Left ventricle myocardium inferior (tissue), 1 donor: Measurements from ENCODE around the gene DHRS11. TPM values are rescaled to one million over a fixed set of nuclear protein-coding genes. Genes with fewer than 3 reads are reported as not detected.

Experiments used
- DNase-seq: peaks from one replicate; pipeline ENCODE4 v3.0.0-alpha.2; 2020
- H3K27ac ChIP-seq: fragments of 200-600 bp; replicated peaks from 2 replicates; pipeline ENCODE4 v1.8.0; 2021
- H3K27me3 ChIP-seq: fragments of 200-600 bp; 2 replicates; pipeline ENCODE4 v1.8.0; 2021; ENCODE audit warnings: low read depth
- H3K36me3 ChIP-seq: fragments of 200-600 bp; 2 replicates; pipeline ENCODE4 v1.8.0; 2021
- H3K4me1 ChIP-seq: fragments of 200-600 bp; 2 replicates; pipeline ENCODE4 v1.8.0; 2021
- H3K4me3 ChIP-seq: fragments of 200-600 bp; 2 replicates; pipeline ENCODE4 v1.8.0; 2021; ENCODE audit warnings: mild to moderate bottlenecking, moderate library complexity
- H3K9me3 ChIP-seq: fragments of 200-600 bp; replicated peaks from 2 replicates; pipeline ENCODE4 v1.8.0; 2021
- CTCF ChIP-seq: fragments of 200-600 bp; IDR thresholded peaks from 2 replicates; pipeline ENCODE4 v1.8.0; 2021; ENCODE audit warnings: antibody characterized with exemption, mild to moderate bottlenecking, borderline replicate concordance
- intact Hi-C: fragments of 100-400 bp; cut with micrococcal nuclease; formaldehyde crosslinking; loops from one replicate; pipeline ENCODE4 v1.11.0; 2022
- total RNA-seq: library from RNA; stranded (reverse); fragmentation: NEBNext Ultra II Directional; extraction: Animal tissue kit (Norgen Biotek cat#: 25700); gene quantifications from one replicate; pipeline ENCODE4 v1.2.1, GENCODE V29; 2021
- donor health status: DM: no; HTN: yes; CAD: no; lungs with severe emphysema.

The DHRS11 gene
- total RNA-seq, 1 donor from 2014 or later, result 13.1 TPM

- Histone ChIP-seq H3K4me1 (no peaks in the 10 kb centered on the region), H3K36me3 (no peaks in the 10 kb centered on the region), H3K27ac (no peak overlapping the region), H3K4me3 (no peak overlapping the region), H3K9me3 (no peaks in the 10 kb centered on the region), H3K27me3 (peaks cover 5% of the 10 kb centered on the region)
- TF ChIP-seq CTCF, result no peak
- intact Hi-C loops, result loop anchor here (10.0 kb wide), 1 partner anchor 422 kb away; no protein-coding TSS in a partner anchor
- DNase-seq, result no peak
These were observed 31.6 kb downstream of the DHRS11 start for GRCh38 chr17:36623281-36623680.

GRCh38 chr17:36625188-36625587 is 33.5 kb downstream of the DHRS11 start:
- no peak for TF ChIP-seq CTCF
- H3K4me3 ChIP-seq, result no peak overlapping the region
- intact Hi-C loops, result loop anchor here (10.0 kb wide), 1 partner anchor 420 kb away; no protein-coding TSS in a partner anchor

GRCh38 chr17:36627101-36627500 is 35.4 kb downstream of the DHRS11 start:
- Histone ChIP-seq H3K27ac (no peak overlapping the region), H3K27me3 (peaks cover 16% of the 10 kb centered on the region), H3K9me3 (no peaks in the 10 kb centered on the region), H3K4me1 (peaks cover 6% of the 10 kb centered on the region), H3K4me3 (no peak overlapping the region), H3K36me3 (no peaks in the 10 kb centered on the region)
- intact Hi-C loops, result loop anchor here (10.0 kb wide), 1 partner anchor 418 kb away; no protein-coding TSS in a partner anchor
- TF ChIP-seq CTCF, result no peak
- DNase-seq, result no peak

More at GRCh38 chr17:36625188-36625587, 33.5 kb downstream of the DHRS11 start:
- no peaks in the 10 kb centered on the region for H3K36me3 ChIP-seq
- H3K27me3 ChIP-seq, result no peaks in the 10 kb centered on the region
- no peak for DNase-seq
- H3K9me3 ChIP-seq, result no peaks in the 10 kb centered on the region
- no peak overlapping the region for H3K27ac ChIP-seq
- peaks cover 6% of the 10 kb centered on the region for H3K4me1 ChIP-seq

GRCh38 chr17:36628576-36628975 is 36.9 kb downstream of the DHRS11 start:
- no peak for DNase-seq
- Histone ChIP-seq H3K36me3 (no peaks in the 10 kb centered on the region), H3K9me3 (no peaks in the 10 kb centered on the region), H3K4me3 (no peak overlapping the region), H3K4me1 (peaks cover 13% of the 10 kb centered on the region), H3K27me3 (peaks cover 31% of the 10 kb centered on the region), H3K27ac (no peak overlapping the region)
- no peak for TF ChIP-seq CTCF
- intact Hi-C loops, result loop anchor here (10.0 kb wide), 1 partner anchor 416 kb away; no protein-coding TSS in a partner anchor

GRCh38 chr17:36629252-36629847 is 37.7 kb downstream of the DHRS11 start:
- H3K9me3 ChIP-seq, result no peaks in the 10 kb centered on the region
- no peak overlapping the region for H3K4me3 ChIP-seq
- intact Hi-C loops, result loop anchor here (10.0 kb wide), 1 partner anchor 415 kb away; no protein-coding TSS in a partner anchor
- peak; percentile 100 for TF ChIP-seq CTCF
- peak; percentile 66 for DNase-seq
- peaks cover 39% of the 10 kb centered on the region for H3K27me3 ChIP-seq
- H3K27ac ChIP-seq, result no peak overlapping the region
- peaks cover 17% of the 10 kb centered on the region for H3K4me1 ChIP-seq
- no peaks in the 10 kb centered on the region for H3K36me3 ChIP-seq
